HepG2 (cell line): Measurements from ENCODE around the gene NUP85. TPM values are rescaled to one million over a fixed set of nuclear protein-coding genes. Genes with fewer than 3 reads are reported as not detected.

ENCODE experiments used
- AGO2 ChIP-seq: fragments of 200-400 bp; formaldehyde crosslinking; optimal IDR thresholded peaks from 2 replicates; pipeline ENCODE3; 2017; ENCODE audit warnings: mild to moderate bottlenecking, low read depth, low read length, moderate library complexity
- ARHGAP35 ChIP-seq: sonication (generic); formaldehyde crosslinking; IDR thresholded peaks from 2 replicates; pipeline ENCODE4 v1.9.0; 2022; ENCODE audit warnings: mild to moderate bottlenecking, inconsistent platforms, moderate library complexity, missing genetic modification reagents, borderline replicate concordance
- ASH2L ChIP-seq: fragments of 300-600, 200-600 bp; sonication (generic); IDR thresholded peaks from 2 replicates; pipeline ENCODE4 v1.7.0; 2017; ENCODE audit warnings: low read depth, mild to moderate bottlenecking, moderate library complexity, mixed read lengths, low read length; ENCODE audit not compliant: insufficient read length
- EP300 ChIP-seq, 3 experiments: sonication (generic) in 1 of 3; formaldehyde crosslinking in 1 of 3; IDR thresholded peaks; 2 replicates each; pipeline versions ENCODE4 v1.5.1 to v1.6.1; 2011 to 2020; ENCODE audit warnings: low read depth in 2 of 3, low read length in 2 of 3, borderline replicate concordance in 1 of 3, improper control_type of control experiment in 1 of 3, mild to moderate bottlenecking in 1 of 3, missing genetic modification reagents in 1 of 3, moderate library complexity in 1 of 3
- FIP1L1 ChIP-seq: fragments of 200-400 bp; formaldehyde crosslinking; IDR thresholded peaks from 2 replicates; pipeline ENCODE4 v1.6.1; 2018; ENCODE audit warnings: low read depth, mild to moderate bottlenecking, low read length, moderate library complexity, borderline replicate concordance; ENCODE audit not compliant: insufficient read depth
- KLF16 ChIP-seq, 2 experiments: sonication (generic) in 1 of 2; formaldehyde crosslinking in 1 of 2; IDR thresholded peaks; 2 replicates each; pipeline versions ENCODE4 v1.6.1 to v1.8.0; 2016 to 2023; ENCODE audit warnings: missing genetic modification reagents in 2 of 2, missing compliant biosample characterization in 1 of 2
- KMT2B ChIP-seq: IDR thresholded peaks from 2 replicates; pipeline ENCODE4 v1.6.1; 2016; ENCODE audit warnings: missing genetic modification reagents, missing compliant biosample characterization
- NR2F1 ChIP-seq, 2 experiments: fragments of 450-650 bp in 1 of 2; formaldehyde crosslinking in 1 of 2; IDR thresholded peaks; 2 replicates each; pipeline versions ENCODE4 v1.5.0 to v1.6.1; 2016 to 2020; ENCODE audit warnings: mild to moderate bottlenecking in 1 of 2, missing compliant biosample characterization in 1 of 2, missing genetic modification reagents in 1 of 2, moderate library complexity in 1 of 2
- RFX5 ChIP-seq: IDR thresholded peaks from 2 replicates; pipeline ENCODE4 v1.6.1; 2011; ENCODE audit warnings: low read depth, low read length, improper control_type of control experiment
- SAP130 ChIP-seq: IDR thresholded peaks from 2 replicates; pipeline ENCODE4 v1.6.1; 2016; ENCODE audit warnings: low read depth
- THAP11 ChIP-seq: IDR thresholded peaks from 2 replicates; pipeline ENCODE4 v1.6.1; 2016; ENCODE audit warnings: missing biosample characterization, missing genetic modification reagents
- ZFP90 ChIP-seq: sonication (generic); formaldehyde crosslinking; IDR thresholded peaks from 2 replicates; pipeline ENCODE4 v1.8.0; 2022; ENCODE audit warnings: missing genetic modification reagents, mild to moderate bottlenecking, inconsistent platforms, borderline replicate concordance
- ZNF138 ChIP-seq: sonication (generic); formaldehyde crosslinking; IDR thresholded peaks from 2 replicates; pipeline ENCODE4 v1.5.0; 2020; ENCODE audit warnings: mild to moderate bottlenecking, low read depth, missing genetic modification reagents
- ZNF451 ChIP-seq: sonication (generic); formaldehyde crosslinking; IDR thresholded peaks from 2 replicates; pipeline ENCODE4 v1.5.0; 2020; ENCODE audit warnings: mild to moderate bottlenecking, missing genetic modification reagents
- ZNF484 ChIP-seq: sonication (generic); formaldehyde crosslinking; IDR thresholded peaks from 2 replicates; pipeline ENCODE4 v1.5.1; 2020; ENCODE audit warnings: mild to moderate bottlenecking, low read depth, missing genetic modification reagents, borderline replicate concordance
- ZNF550 ChIP-seq: sonication (generic); formaldehyde crosslinking; IDR thresholded peaks from 2 replicates; pipeline ENCODE4 v1.4.0; 2020; ENCODE audit warnings: mild to moderate bottlenecking, missing genetic modification reagents, borderline replicate concordance
- polyA plus RNA-seq, 8 experiments: library from polyadenylated mRNA; depleted of rRNA in 3 of 8; stranded (reverse) in 7 of 8; unstranded in 1 of 8; fragments of >200 nt; fragmentation: Illumina TruSeq in 4 of 8; extraction: Trizol in 4 of 8; gene quantifications; 2 replicates each; pipeline versions ENCODE4 v1.2.1 to v1.2.3, GENCODE V29; 2011 to 2016; ENCODE audit warnings: low read depth in 4 of 8, missing spikeins in 1 of 8, mixed read lengths in 1 of 8; ENCODE audit not compliant: insufficient read depth in 1 of 8
- total RNA-seq, 5 experiments: library from RNA; depleted of rRNA; stranded (reverse); fragments of >200 nt; fragmentation: Illumina TruSeq; extraction: Trizol; gene quantifications; 2 replicates each; pipeline ENCODE4 v1.2.3, GENCODE V29; 2016; ENCODE audit warnings: low read depth in 1 of 5
- TF ChIP-seq, protein P1 (sequence below): sonication (generic); formaldehyde crosslinking; IDR thresholded peaks from 2 replicates; pipeline ENCODE4 v1.4.0; 2020; ENCODE audit warnings: low read depth, mild to moderate bottlenecking, missing genetic modification reagents
- TF ChIP-seq, protein P2 (sequence below): sonication (generic); formaldehyde crosslinking; IDR thresholded peaks from 2 replicates; pipeline ENCODE4 v1.5.0; 2020; ENCODE audit warnings: missing genetic modification reagents
- TF ChIP-seq, protein P3 (sequence below): sonication (generic); formaldehyde crosslinking; conservative IDR thresholded peaks from 2 replicates; pipeline ENCODE4 v1.8.0; 2022; ENCODE audit warnings: low read depth, missing genetic modification reagents
- TF ChIP-seq, protein P4 (sequence below): conservative IDR thresholded peaks from 2 replicates; pipeline ENCODE4 v1.6.1; 2018; ENCODE audit warnings: missing genetic modification reagents
- TF ChIP-seq, protein P5 (sequence below): IDR thresholded peaks from 2 replicates; pipeline ENCODE4 v1.6.1; 2016; ENCODE audit warnings: missing compliant biosample characterization, missing genetic modification reagents, borderline replicate concordance

Gene NUP85
- total and polyA plus RNA-seq, 2 of the 13 experiments (the other 11 are each of a cell fraction or from before 2014, with no cell fraction given) = 89.1 to 124 TPM

DNA sequence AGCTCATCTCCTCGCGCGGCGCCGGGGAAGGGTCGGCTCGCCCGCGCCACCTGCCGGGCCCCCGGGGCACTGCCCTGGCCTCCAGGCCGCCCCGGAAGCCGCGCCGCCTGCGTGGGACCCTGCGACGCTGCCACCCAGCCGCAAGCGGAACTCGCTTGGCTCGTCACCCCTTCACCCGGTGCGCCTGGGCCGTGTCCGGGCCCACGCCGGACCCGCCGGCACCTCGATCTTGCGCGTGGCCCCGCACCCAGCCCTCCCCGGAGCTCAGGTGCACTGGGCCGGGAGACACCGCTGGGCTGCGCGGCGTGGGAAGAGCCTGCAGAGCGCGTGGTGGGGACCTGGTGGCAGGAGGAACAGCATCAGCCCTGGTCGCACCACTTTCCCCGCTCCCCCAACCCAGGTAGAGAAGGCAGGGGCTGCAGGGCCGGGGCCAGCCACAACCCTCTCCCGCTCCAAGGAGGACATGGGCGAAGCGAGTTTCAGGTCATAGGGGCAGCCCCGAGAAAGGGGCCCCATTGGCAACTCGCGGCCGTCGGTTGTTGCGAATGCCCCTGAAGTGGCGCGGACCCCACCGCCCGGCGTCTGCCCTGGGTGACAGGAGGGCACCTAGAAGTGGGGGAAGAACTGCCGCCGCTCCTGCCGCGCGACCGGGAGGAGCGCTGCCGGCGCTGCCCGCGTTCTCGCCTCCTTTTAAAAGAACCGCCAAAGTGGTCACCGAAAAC lies 65.9 kb downstream of the NUP85 start (continued):
- TF ChIP-seq FIP1L1 = no peak
- no peak for TF ChIP-seq EP300 (IDR thresholded peaks at IDR 0.05; ENCODE audit: low read depth in 2 of 2, low read length in 2 of 2)
- no peak for TF ChIP-seq EP300 (CRISPR knock-in tag; IDR thresholded peaks at IDR 0.05; ENCODE audit: borderline replicate concordance)
- peak; percentile 87 for TF ChIP-seq SAP130 (CRISPR knock-in tag)
- TF ChIP-seq ARHGAP35 (CRISPR knock-in tag) = peak; percentile 83; the same call in 1 of the 2 replicates
- TF ChIP-seq, protein P1, sequence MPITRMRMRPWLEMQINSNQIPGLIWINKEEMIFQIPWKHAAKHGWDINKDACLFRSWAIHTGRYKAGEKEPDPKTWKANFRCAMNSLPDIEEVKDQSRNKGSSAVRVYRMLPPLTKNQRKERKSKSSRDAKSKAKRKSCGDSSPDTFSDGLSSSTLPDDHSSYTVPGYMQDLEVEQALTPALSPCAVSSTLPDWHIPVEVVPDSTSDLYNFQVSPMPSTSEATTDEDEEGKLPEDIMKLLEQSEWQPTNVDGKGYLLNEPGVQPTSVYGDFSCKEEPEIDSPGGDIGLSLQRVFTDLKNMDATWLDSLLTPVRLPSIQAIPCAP (CRISPR knock-in tag) = peak; percentile 68; the same call in 1 of the 2 replicates
- TF ChIP-seq, protein P2, sequence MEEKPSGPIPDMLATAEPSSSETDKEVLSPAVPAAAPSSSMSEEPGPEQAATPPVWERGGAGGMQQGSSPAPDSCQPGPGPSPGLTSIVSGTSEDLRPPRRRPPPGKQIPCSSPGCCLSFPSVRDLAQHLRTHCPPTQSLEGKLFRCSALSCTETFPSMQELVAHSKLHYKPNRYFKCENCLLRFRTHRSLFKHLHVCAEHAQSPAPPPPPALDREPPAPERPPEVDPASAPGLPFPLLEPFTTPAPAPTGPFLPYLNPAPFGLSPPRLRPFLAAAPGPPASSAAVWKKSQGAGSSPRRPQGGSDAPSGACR = no peak; the same call in 1 of the 2 replicates
- TF ChIP-seq ZNF138 (CRISPR knock-in tag) = no peak; the same call in none of the 2 replicates
- TF ChIP-seq, protein P3, sequence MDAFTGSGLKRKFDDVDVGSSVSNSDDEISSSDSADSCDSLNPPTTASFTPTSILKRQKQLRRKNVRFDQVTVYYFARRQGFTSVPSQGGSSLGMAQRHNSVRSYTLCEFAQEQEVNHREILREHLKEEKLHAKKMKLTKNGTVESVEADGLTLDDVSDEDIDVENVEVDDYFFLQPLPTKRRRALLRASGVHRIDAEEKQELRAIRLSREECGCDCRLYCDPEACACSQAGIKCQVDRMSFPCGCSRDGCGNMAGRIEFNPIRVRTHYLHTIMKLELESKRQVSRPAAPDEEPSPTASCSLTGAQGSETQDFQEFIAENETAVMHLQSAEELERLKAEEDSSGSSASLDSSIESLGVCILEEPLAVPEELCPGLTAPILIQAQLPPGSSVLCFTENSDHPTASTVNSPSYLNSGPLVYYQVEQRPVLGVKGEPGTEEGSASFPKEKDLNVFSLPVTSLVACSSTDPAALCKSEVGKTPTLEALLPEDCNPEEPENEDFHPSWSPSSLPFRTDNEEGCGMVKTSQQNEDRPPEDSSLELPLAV (CRISPR knock-in tag) = no peak; the same call in 1 of the 2 replicates
- TF ChIP-seq RFX5 = no peak
- TF ChIP-seq, protein P4, sequence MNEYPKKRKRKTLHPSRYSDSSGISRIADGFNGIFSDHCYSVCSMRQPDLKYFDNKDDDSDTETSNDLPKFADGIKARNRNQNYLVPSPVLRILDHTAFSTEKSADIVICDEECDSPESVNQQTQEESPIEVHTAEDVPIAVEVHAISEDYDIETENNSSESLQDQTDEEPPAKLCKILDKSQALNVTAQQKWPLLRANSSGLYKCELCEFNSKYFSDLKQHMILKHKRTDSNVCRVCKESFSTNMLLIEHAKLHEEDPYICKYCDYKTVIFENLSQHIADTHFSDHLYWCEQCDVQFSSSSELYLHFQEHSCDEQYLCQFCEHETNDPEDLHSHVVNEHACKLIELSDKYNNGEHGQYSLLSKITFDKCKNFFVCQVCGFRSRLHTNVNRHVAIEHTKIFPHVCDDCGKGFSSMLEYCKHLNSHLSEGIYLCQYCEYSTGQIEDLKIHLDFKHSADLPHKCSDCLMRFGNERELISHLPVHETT = 0 out of 2 replicates have a peak, but pooled peaks have one; percentile 16
- TF ChIP-seq THAP11 (CRISPR knock-in tag) = peak; percentile 85
- no peak for TF ChIP-seq KLF16 (CRISPR knock-in tag; IDR thresholded peaks at IDR 0.05)
- no peak for TF ChIP-seq ZNF484
- TF ChIP-seq, protein P5, sequence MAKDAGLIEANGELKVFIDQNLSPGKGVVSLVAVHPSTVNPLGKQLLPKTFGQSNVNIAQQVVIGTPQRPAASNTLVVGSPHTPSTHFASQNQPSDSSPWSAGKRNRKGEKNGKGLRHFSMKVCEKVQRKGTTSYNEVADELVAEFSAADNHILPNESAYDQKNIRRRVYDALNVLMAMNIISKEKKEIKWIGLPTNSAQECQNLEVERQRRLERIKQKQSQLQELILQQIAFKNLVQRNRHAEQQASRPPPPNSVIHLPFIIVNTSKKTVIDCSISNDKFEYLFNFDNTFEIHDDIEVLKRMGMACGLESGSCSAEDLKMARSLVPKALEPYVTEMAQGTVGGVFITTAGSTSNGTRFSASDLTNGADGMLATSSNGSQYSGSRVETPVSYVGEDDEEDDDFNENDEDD (CRISPR knock-in tag) = peak; percentile 70; the same call in 1 of the 2 replicates
- TF ChIP-seq ZFP90 (CRISPR knock-in tag) = peak; percentile 52; the same call in 1 of the 2 replicates
- TF ChIP-seq ZNF550 (CRISPR knock-in tag) = peak; percentile 74; the same call in 1 of the 2 replicates
- peak; percentile 7; the same call in 1 of the 2 replicates for TF ChIP-seq KMT2B (CRISPR knock-in tag)
- peak; percentile 60 for TF ChIP-seq ASH2L
- TF ChIP-seq NR2F1 (CRISPR knock-in tag; IDR thresholded peaks at IDR 0.05) = 0 out of 4 replicates have a peak, but pooled peaks of 1 of the 2 experiments have one; percentile 30
- peak; percentile 87; the same call in 1 of the 2 replicates for TF ChIP-seq ZNF451 (CRISPR knock-in tag)
- peak; percentile 96 for TF ChIP-seq AGO2
